Activated CD4-positive, alpha-beta T cell treated with anti-CD3 and anti-CD28 coated beads, Interleukin-2, amount 10 ng/mL, durations not matched to agents 24 days and 14 days (primary cell): ENCODE data around the gene HSF2BP. TPM values are rescaled to one million over a fixed set of nuclear protein-coding genes. Genes with fewer than 3 reads are reported as not detected.
"Not testable (repeated sequence)": the region's sequence is repeated elsewhere in the genome, so short reads cannot be mapped to it uniquely, and the experiment has no call there.

Experiments
- DNase-seq: peaks from one replicate; pipeline ENCODE4 v3.0.0; 2022
- H3K27ac Mint-ChIP-seq: one replicate; pipeline ENCODE4 v1.8.0; 2022; ENCODE audit warnings: mild to moderate bottlenecking, mixed read lengths
- H3K27me3 Mint-ChIP-seq: one replicate; pipeline ENCODE4 v1.8.0; 2022; ENCODE audit warnings: mixed read lengths
- H3K36me3 Mint-ChIP-seq: one replicate; pipeline ENCODE4 v1.8.0; 2022; ENCODE audit warnings: low read depth, mild to moderate bottlenecking, mixed read lengths
- H3K4me1 Mint-ChIP-seq: one replicate; pipeline ENCODE4 v1.8.0; 2021; ENCODE audit warnings: mixed read lengths
- H3K4me3 Mint-ChIP-seq: one replicate; pipeline ENCODE4 v1.8.0; 2022; ENCODE audit warnings: mild to moderate bottlenecking, moderate library complexity, mixed read lengths
- H3K9me3 Mint-ChIP-seq: one replicate; pipeline ENCODE4 v1.8.0; 2021; ENCODE audit warnings: mixed read lengths
- intact Hi-C: fragments of 100-400 bp; cut with micrococcal nuclease; formaldehyde crosslinking; loops from one replicate; pipeline ENCODE4 v1.15.1; 2023
- total RNA-seq: library from RNA; stranded (reverse); gene quantifications from 2 replicates; pipeline ENCODE4 v1.2.3, GENCODE V29; 2022

HSF2BP gene
- total RNA-seq, 1 donor from 2014 or later: 1.3 TPM

- H3K4me3 Mint-ChIP-seq, H3K9me3 Mint-ChIP-seq, intact Hi-C loops, H3K27ac Mint-ChIP-seq, DNase-seq, H3K4me1 Mint-ChIP-seq, H3K27me3 Mint-ChIP-seq, H3K36me3 Mint-ChIP-seq: not testable (repeated sequence)
Measured at GRCh38 chr21:43651926-43652325, 7.4 kb downstream of the HSF2BP start.

- peaks cover 22% of the 10 kb centered on the region for H3K4me1 Mint-ChIP-seq
- H3K9me3 Mint-ChIP-seq: no peaks in the 10 kb centered on the region
- no peak for DNase-seq
- H3K4me3 Mint-ChIP-seq: no peak overlapping the region
- no peaks in the 10 kb centered on the region for H3K36me3 Mint-ChIP-seq
- intact Hi-C loops: no loop called here
- H3K27me3 Mint-ChIP-seq: peaks cover 9% of the 10 kb centered on the region
- no peak overlapping the region for H3K27ac Mint-ChIP-seq
Measured at GRCh38 chr21:43648171-43648570, 11.1 kb downstream of the HSF2BP start.

GRCh38 chr21:43646550-43647260, 12.6 kb downstream of the HSF2BP start:
- peak overlapping the region; percentile 36 for H3K4me3 Mint-ChIP-seq
- H3K27ac Mint-ChIP-seq: no peak overlapping the region
- peaks cover 9% of the 10 kb centered on the region for H3K27me3 Mint-ChIP-seq
- no peaks in the 10 kb centered on the region for H3K36me3 Mint-ChIP-seq
- no peaks in the 10 kb centered on the region for H3K9me3 Mint-ChIP-seq
- intact Hi-C loops: loop anchor here (1.0 kb wide), 1 partner anchor 722 kb away; no protein-coding TSS in a partner anchor
- peaks cover 22% of the 10 kb centered on the region for H3K4me1 Mint-ChIP-seq
- DNase-seq: peak; percentile 95

- DNase-seq: no peak
- Mint-ChIP-seq H3K36me3 (no peaks in the 10 kb centered on the region), H3K27ac (peak overlapping the region; percentile 53), H3K9me3 (no peaks in the 10 kb centered on the region), H3K27me3 (peaks cover 9% of the 10 kb centered on the region), H3K4me3 (no peak overlapping the region), H3K4me1 (peaks cover 22% of the 10 kb centered on the region)
- intact Hi-C loops: loop anchor here (1.0 kb wide), 1 partner anchor 722 kb away; no protein-coding TSS in a partner anchor
Measured at GRCh38 chr21:43645976-43646375, 13.3 kb downstream of the HSF2BP start.

- H3K27me3 Mint-ChIP-seq: peaks cover 9% of the 10 kb centered on the region
- peak; percentile 80 for DNase-seq
- no peaks in the 10 kb centered on the region for H3K9me3 Mint-ChIP-seq
- no peaks in the 10 kb centered on the region for H3K36me3 Mint-ChIP-seq
- H3K4me3 Mint-ChIP-seq: peak overlapping the region; percentile 44
- H3K4me1 Mint-ChIP-seq: peaks cover 22% of the 10 kb centered on the region
- peak overlapping the region; percentile 27 for H3K27ac Mint-ChIP-seq
- intact Hi-C loops: no loop called here
Measured at GRCh38 chr21:43645136-43645891, 14.0 kb downstream of the HSF2BP start.

- Mint-ChIP-seq H3K27me3 (peaks cover 7% of the 10 kb centered on the region), H3K9me3 (no peaks in the 10 kb centered on the region), H3K27ac (no peak overlapping the region), H3K4me1 (peaks cover 24% of the 10 kb centered on the region), H3K36me3 (no peaks in the 10 kb centered on the region), H3K4me3 (no peak overlapping the region)
- no peak for DNase-seq
- intact Hi-C loops: no loop called here
Measured at GRCh38 chr21:43644609-43645008, 14.7 kb downstream of the HSF2BP start.

- Mint-ChIP-seq H3K4me1 (peaks cover 27% of the 10 kb centered on the region), H3K36me3 (no peaks in the 10 kb centered on the region), H3K4me3 (no peak overlapping the region), H3K9me3 (no peaks in the 10 kb centered on the region), H3K27ac (no peak overlapping the region), H3K27me3 (peaks cover 7% of the 10 kb centered on the region)
- DNase-seq: no peak
- intact Hi-C loops: no loop called here
Measured at GRCh38 chr21:43644071-43644470, 15.2 kb downstream of the HSF2BP start.

- Mint-ChIP-seq H3K36me3 (no peaks in the 10 kb centered on the region), H3K4me3 (no peak overlapping the region), H3K4me1 (peaks cover 28% of the 10 kb centered on the region), H3K27me3 (peaks cover 3% of the 10 kb centered on the region), H3K27ac (no peak overlapping the region), H3K9me3 (no peaks in the 10 kb centered on the region)
- intact Hi-C loops: no loop called here
- no peak for DNase-seq
Measured at GRCh38 chr21:43643193-43643592, 16.1 kb downstream of the HSF2BP start.

GRCh38 chr21:43640400-43640799, 18.9 kb downstream of the HSF2BP start:
- intact Hi-C loops: no loop called here
- Mint-ChIP-seq H3K27me3 (peaks cover 3% of the 10 kb centered on the region), H3K36me3 (no peaks in the 10 kb centered on the region), H3K4me1 (peaks cover 13% of the 10 kb centered on the region), H3K9me3 (no peaks in the 10 kb centered on the region), H3K4me3 (no peak overlapping the region), H3K27ac (no peak overlapping the region)
- DNase-seq: no peak

GRCh38 chr21:43639470-43640353, 19.6 kb downstream of the HSF2BP start:
- no peak for DNase-seq
- H3K27ac Mint-ChIP-seq: peak overlapping the region; percentile 21
- intact Hi-C loops: no loop called here
- no peaks in the 10 kb centered on the region for H3K36me3 Mint-ChIP-seq
- no peaks in the 10 kb centered on the region for H3K9me3 Mint-ChIP-seq
- H3K27me3 Mint-ChIP-seq: peaks cover 3% of the 10 kb centered on the region
- no peak overlapping the region for H3K4me3 Mint-ChIP-seq
- H3K4me1 Mint-ChIP-seq: peaks cover 10% of the 10 kb centered on the region

- intact Hi-C loops: no loop called here
- DNase-seq: no peak
- H3K9me3 Mint-ChIP-seq: no peaks in the 10 kb centered on the region
- H3K27me3 Mint-ChIP-seq: peaks cover 3% of the 10 kb centered on the region
- no peak overlapping the region for H3K4me3 Mint-ChIP-seq
- peaks cover 5% of the 10 kb centered on the region for H3K4me1 Mint-ChIP-seq
- no peak overlapping the region for H3K27ac Mint-ChIP-seq
- no peaks in the 10 kb centered on the region for H3K36me3 Mint-ChIP-seq
Measured at GRCh38 chr21:43637530-43638158, 21.6 kb downstream of the HSF2BP start.

- H3K27me3 Mint-ChIP-seq: peaks cover 6% of the 10 kb centered on the region
Measured at GRCh38 chr21:43635436-43635835, 23.9 kb downstream of the HSF2BP start.

GRCh38 chr21:43634618-43635017, 24.7 kb downstream of the HSF2BP start:
- intact Hi-C loops: no loop called here
- peaks cover 4% of the 10 kb centered on the region for H3K4me1 Mint-ChIP-seq
- no peak overlapping the region for H3K27ac Mint-ChIP-seq
- H3K27me3 Mint-ChIP-seq: peaks cover 6% of the 10 kb centered on the region
- no peak for DNase-seq
- H3K9me3 Mint-ChIP-seq: no peaks in the 10 kb centered on the region
- H3K4me3 Mint-ChIP-seq: no peak overlapping the region
- no peaks in the 10 kb centered on the region for H3K36me3 Mint-ChIP-seq

More at GRCh38 chr21:43635436-43635835, 23.9 kb downstream of the HSF2BP start:
- Mint-ChIP-seq H3K27ac (no peak overlapping the region), H3K4me3 (no peak overlapping the region), H3K4me1 (peaks cover 5% of the 10 kb centered on the region), H3K36me3 (no peaks in the 10 kb centered on the region), H3K9me3 (no peaks in the 10 kb centered on the region)
- intact Hi-C loops: no loop called here
- DNase-seq: no peak
